H9 (cell line): ENCODE data around the gene CST4. TPM values are rescaled to one million over a fixed set of nuclear protein-coding genes. Genes with fewer than 3 reads are reported as not detected.

Source experiments
- DNase-seq: peaks from one replicate; pipeline ENCODE4 v3.0.0-alpha.2; 2017
- H2AFZ ChIP-seq: one replicate; pipeline ENCODE4 v1.6.1; 2013; ENCODE audit warnings: mild to moderate bottlenecking, low read length, control low read depth, moderate library complexity
- H2AK5ac ChIP-seq: 2 replicates; pipeline ENCODE4 v1.6.1; 2013; ENCODE audit warnings: low read length, control low read depth, mixed read lengths; ENCODE audit not compliant: insufficient read length
- H2BK120ac ChIP-seq: one replicate; pipeline ENCODE4 v1.6.1; 2013; ENCODE audit warnings: low read depth, mild to moderate bottlenecking, low read length, control low read depth, inconsistent platforms; ENCODE audit not compliant: poor library complexity, severe bottlenecking
- H2BK12ac ChIP-seq: 2 replicates; pipeline ENCODE4 v1.6.1; 2013; ENCODE audit warnings: low read length, control low read depth, mixed read lengths, low read depth; ENCODE audit not compliant: insufficient read length
- H2BK15ac ChIP-seq: 2 replicates; pipeline ENCODE4 v1.6.1; 2013; ENCODE audit warnings: low read depth, low read length, control low read depth
- H2BK20ac ChIP-seq: one replicate; pipeline ENCODE4 v1.6.1; 2013; ENCODE audit warnings: low read depth, mild to moderate bottlenecking, low read length, control low read depth, inconsistent platforms; ENCODE audit not compliant: poor library complexity, severe bottlenecking
- H2BK5ac ChIP-seq: 2 replicates; pipeline ENCODE4 v1.6.1; 2013; ENCODE audit warnings: low read length, control low read depth, mixed read lengths; ENCODE audit not compliant: insufficient read length
- H3K14ac ChIP-seq: 2 replicates; pipeline ENCODE4 v1.6.1; 2013; ENCODE audit warnings: low read length, control low read depth; ENCODE audit not compliant: insufficient read depth
- H3K18ac ChIP-seq: 2 replicates; pipeline ENCODE4 v1.6.1; 2013; ENCODE audit warnings: low read depth, mild to moderate bottlenecking, mixed read lengths, low read length, control low read depth; ENCODE audit not compliant: insufficient read length
- H3K23ac ChIP-seq: 2 replicates; pipeline ENCODE4 v1.6.1; 2013; ENCODE audit warnings: low read length, control low read depth, mixed read lengths, low read depth; ENCODE audit not compliant: insufficient read length
- H3K23me2 ChIP-seq: 2 replicates; pipeline ENCODE4 v1.6.1; 2013; ENCODE audit warnings: low read depth, mild to moderate bottlenecking, mixed read lengths, low read length, control low read depth; ENCODE audit not compliant: insufficient read length, poor library complexity, severe bottlenecking
- H3K27ac ChIP-seq: 2 replicates; pipeline ENCODE4 v1.5.1; 2013; ENCODE audit warnings: low read length, control low read depth, mixed read lengths, low read depth; ENCODE audit not compliant: insufficient read length
- H3K27me3 ChIP-seq: 2 replicates; pipeline ENCODE4 v1.6.1; 2013; ENCODE audit warnings: low read length, control low read depth, inconsistent platforms; ENCODE audit not compliant: insufficient read depth
- H3K4ac ChIP-seq: 2 replicates; pipeline ENCODE4 v1.6.1; 2013; ENCODE audit warnings: low read depth, mild to moderate bottlenecking, control low read depth, inconsistent platforms, low read length, moderate library complexity
- H3K4me1 ChIP-seq: 2 replicates; pipeline ENCODE4 v1.6.1; 2013; ENCODE audit warnings: low read length, control low read depth, inconsistent platforms; ENCODE audit not compliant: insufficient read depth
- H3K4me2 ChIP-seq: 2 replicates; pipeline ENCODE4 v1.6.1; 2013; ENCODE audit warnings: low read length, control low read depth, mixed read lengths; ENCODE audit not compliant: insufficient read length, insufficient read depth
- H3K56ac ChIP-seq: 2 replicates; pipeline ENCODE4 v1.6.1; 2013; ENCODE audit warnings: low read depth, mild to moderate bottlenecking, mixed read lengths, low read length, control low read depth; ENCODE audit not compliant: insufficient read length
- H3K79me1 ChIP-seq: 2 replicates; pipeline ENCODE4 v1.6.1; 2013; ENCODE audit warnings: low read depth, mild to moderate bottlenecking, moderate library complexity, low read length, control low read depth, inconsistent platforms; ENCODE audit not compliant: insufficient read depth, poor library complexity, severe bottlenecking
- H3K79me2 ChIP-seq: 2 replicates; pipeline ENCODE4 v1.6.1; 2013; ENCODE audit warnings: low read length, control low read depth, inconsistent platforms; ENCODE audit not compliant: insufficient read depth
- H3K9ac ChIP-seq: 2 replicates; pipeline ENCODE4 v1.6.1; 2013; ENCODE audit warnings: low read length, control low read depth, mixed read lengths; ENCODE audit not compliant: insufficient read length; ENCODE audit errors: extremely low read depth
- H3K9me3 ChIP-seq: one replicate; pipeline ENCODE4 v1.6.1; 2013; ENCODE audit warnings: low read depth, low read length, inconsistent platforms; ENCODE audit not compliant: control insufficient read depth
- H3T11ph ChIP-seq: one replicate; pipeline ENCODE4 v1.6.1; 2013; ENCODE audit warnings: mild to moderate bottlenecking, low read length, control low read depth, inconsistent platforms
- H4K20me1 ChIP-seq: one replicate; pipeline ENCODE4 v1.6.1; 2013; ENCODE audit not compliant: control insufficient read depth, insufficient read length, insufficient read depth
- H4K5ac ChIP-seq: 2 replicates; pipeline ENCODE4 v1.6.1; 2013; ENCODE audit warnings: low read depth, mild to moderate bottlenecking, mixed read lengths, low read length, control low read depth; ENCODE audit not compliant: insufficient read length
- H4K8ac ChIP-seq: replicated peaks from 2 replicates; pipeline ENCODE4 v1.6.1; 2013; ENCODE audit warnings: low read length, control low read depth, mixed read lengths, low read depth; ENCODE audit not compliant: insufficient read length
- H4K91ac ChIP-seq: 2 replicates; pipeline ENCODE4 v1.6.1; 2013; ENCODE audit warnings: low read depth, mild to moderate bottlenecking, moderate library complexity, mixed read lengths, low read length, control low read depth; ENCODE audit not compliant: insufficient read length
- H3K27ac Mint-ChIP-seq, 3 experiments: 2 replicates in 2 of 3; 3 replicates in 1 of 3; pipeline ENCODE4 v1.8.0; 2020 to 2021; ENCODE audit warnings: mixed read lengths in 3 of 3, mild to moderate bottlenecking in 1 of 3, moderate library complexity in 1 of 3
- H3K27me3 Mint-ChIP-seq: 2 replicates; pipeline ENCODE4 v1.8.0; 2021; ENCODE audit warnings: low read depth, mild to moderate bottlenecking, moderate library complexity, mixed read lengths
- H3K36me3 Mint-ChIP-seq, 3 experiments: 2 replicates in 2 of 3; 3 replicates in 1 of 3; pipeline ENCODE4 v1.8.0; 2020 to 2021; ENCODE audit warnings: low read depth in 3 of 3, mixed read lengths in 3 of 3; ENCODE audit not compliant: insufficient read depth in 1 of 3
- H3K4me1 Mint-ChIP-seq, 2 experiments: 2 replicates each; pipeline ENCODE4 v1.8.0; 2020; ENCODE audit warnings: mixed read lengths in 2 of 2
- H3K4me3 Mint-ChIP-seq, 2 experiments: 2 replicates in 1 of 2; 3 replicates in 1 of 2; pipeline ENCODE4 v1.8.0; 2020 to 2021; ENCODE audit warnings: mild to moderate bottlenecking in 2 of 2, mixed read lengths in 2 of 2, moderate library complexity in 1 of 2
- H3K9me3 Mint-ChIP-seq, 2 experiments: 2 replicates in 1 of 2; 3 replicates in 1 of 2; pipeline ENCODE4 v1.8.0; 2020; ENCODE audit warnings: mild to moderate bottlenecking in 2 of 2, mixed read lengths in 2 of 2, moderate library complexity in 1 of 2
- WGBS: extraction: QIAGEN DNeasy Blood & Tissue Kit; methylation state at CpG from one replicate; pipeline ENCODE4 v1.1.7; 2013; ENCODE audit warnings: missing lambda C conversion rate, low lambda C conversion rate, mixed read lengths; ENCODE audit not compliant: insufficient read length; ENCODE audit errors: extremely low coverage; 5-methylcytosine and 5-hydroxymethylcytosine counted together
- total RNA-seq: library from RNA; stranded (reverse); gene quantifications from 2 replicates; pipeline ENCODE4 v1.2.1, GENCODE V29; 2021
- TF ChIP-seq, protein P1 (sequence below): fragments of 200-600 bp; sonication (generic); conservative IDR thresholded peaks from 3 replicates; pipeline ENCODE4 v1.8.0; 2021; ENCODE audit warnings: antibody characterized with exemption, mild to moderate bottlenecking

The CST4 gene
- total RNA-seq, 1 experiment from 2014 or later = not detected

- no peak overlapping the region for H2BK5ac ChIP-seq
- H2AK5ac ChIP-seq = no peak overlapping the region
- H4K20me1 ChIP-seq = no peaks in the 10 kb centered on the region
- H3K4ac ChIP-seq = no peak overlapping the region
- H3K79me1 ChIP-seq = no peaks in the 10 kb centered on the region
- H3K9ac ChIP-seq = no peak overlapping the region
- no peak overlapping the region for H2BK20ac ChIP-seq
- DNase-seq = no peak
- H3K23me2 ChIP-seq = no peaks in the 10 kb centered on the region
- peaks cover 0 to 16% of the 10 kb centered on the region in 2 experiments; a peak in 3 of 4 replicates for H3K4me1 Mint-ChIP-seq
- H3K14ac ChIP-seq = no peak overlapping the region
- no peak overlapping the region for H2AFZ ChIP-seq
- H3K79me2 ChIP-seq = no peaks in the 10 kb centered on the region
- TF ChIP-seq, protein P1, sequence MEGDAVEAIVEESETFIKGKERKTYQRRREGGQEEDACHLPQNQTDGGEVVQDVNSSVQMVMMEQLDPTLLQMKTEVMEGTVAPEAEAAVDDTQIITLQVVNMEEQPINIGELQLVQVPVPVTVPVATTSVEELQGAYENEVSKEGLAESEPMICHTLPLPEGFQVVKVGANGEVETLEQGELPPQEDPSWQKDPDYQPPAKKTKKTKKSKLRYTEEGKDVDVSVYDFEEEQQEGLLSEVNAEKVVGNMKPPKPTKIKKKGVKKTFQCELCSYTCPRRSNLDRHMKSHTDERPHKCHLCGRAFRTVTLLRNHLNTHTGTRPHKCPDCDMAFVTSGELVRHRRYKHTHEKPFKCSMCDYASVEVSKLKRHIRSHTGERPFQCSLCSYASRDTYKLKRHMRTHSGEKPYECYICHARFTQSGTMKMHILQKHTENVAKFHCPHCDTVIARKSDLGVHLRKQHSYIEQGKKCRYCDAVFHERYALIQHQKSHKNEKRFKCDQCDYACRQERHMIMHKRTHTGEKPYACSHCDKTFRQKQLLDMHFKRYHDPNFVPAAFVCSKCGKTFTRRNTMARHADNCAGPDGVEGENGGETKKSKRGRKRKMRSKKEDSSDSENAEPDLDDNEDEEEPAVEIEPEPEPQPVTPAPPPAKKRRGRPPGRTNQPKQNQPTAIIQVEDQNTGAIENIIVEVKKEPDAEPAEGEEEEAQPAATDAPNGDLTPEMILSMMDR = no peak
- H3K27ac Mint-ChIP-seq = no peak overlapping the region; a peak in 2 of 7 replicates
- H2BK15ac ChIP-seq = no peak overlapping the region
- H2BK120ac ChIP-seq = no peak overlapping the region
- no peak overlapping the region for H3K23ac ChIP-seq
- H3K18ac ChIP-seq = no peak overlapping the region
- no peak overlapping the region for H4K5ac ChIP-seq
- H3K56ac ChIP-seq = no peak overlapping the region
- H3K4me2 ChIP-seq = no peak overlapping the region
- H3T11ph ChIP-seq = no peak overlapping the region
- no peak overlapping the region for H2BK12ac ChIP-seq
- no peak overlapping the region for H4K91ac ChIP-seq
- no peaks in the 10 kb centered on the region for H3K4me1 ChIP-seq
- no peaks in the 10 kb centered on the region for H3K9me3 ChIP-seq
- WGBS = no CpG with 5 or more reads among the region's 3 CpGs
- no peaks in the 10 kb centered on the region; the same call in none of the 2 replicates for H3K27me3 Mint-ChIP-seq
- no peak overlapping the region for H3K27ac ChIP-seq
- no peak overlapping the region for H3K4me3 Mint-ChIP-seq
- no peaks in the 10 kb centered on the region for H3K27me3 ChIP-seq
- H3K9me3 Mint-ChIP-seq = no peaks in the 10 kb centered on the region
- H3K36me3 Mint-ChIP-seq = no peaks in the 10 kb centered on the region
- no peak overlapping the region for H4K8ac ChIP-seq
Observed at GRCh38 chr20:23653400-23653938, 35.4 kb downstream of the CST4 start.
